ENCODE results near the gene TIMP1.

GRCh38 chrX:47578692-47579091 lies 3.5 kb upstream of the TIMP1 start:
- TF ChIP-seq CTCF (IDR thresholded peaks at IDR 0.05; ENCODE audit: insufficient read depth, low read depth, low read length) (no peak), EZH2 (IDR thresholded peaks at IDR 0.05; ENCODE audit: insufficient read depth, low read length) (no peak)

Measured in astrocyte (in vitro differentiated cells and primary cell).